H9 (cell line): ENCODE data around the gene MARCHF9. TPM values are rescaled to one million over a fixed set of nuclear protein-coding genes. Genes with fewer than 3 reads are reported as not detected.

ENCODE experiments used
- DNase-seq: peaks from one replicate; pipeline ENCODE4 v3.0.0-alpha.2; 2017
- H2AFZ ChIP-seq: one replicate; pipeline ENCODE4 v1.6.1; 2013; ENCODE audit warnings: mild to moderate bottlenecking, low read length, control low read depth, moderate library complexity
- H2AK5ac ChIP-seq: 2 replicates; pipeline ENCODE4 v1.6.1; 2013; ENCODE audit warnings: low read length, control low read depth, mixed read lengths; ENCODE audit not compliant: insufficient read length
- H2BK120ac ChIP-seq: one replicate; pipeline ENCODE4 v1.6.1; 2013; ENCODE audit warnings: low read depth, mild to moderate bottlenecking, low read length, control low read depth, inconsistent platforms; ENCODE audit not compliant: poor library complexity, severe bottlenecking
- H2BK12ac ChIP-seq: 2 replicates; pipeline ENCODE4 v1.6.1; 2013; ENCODE audit warnings: low read length, control low read depth, mixed read lengths, low read depth; ENCODE audit not compliant: insufficient read length
- H2BK15ac ChIP-seq: 2 replicates; pipeline ENCODE4 v1.6.1; 2013; ENCODE audit warnings: low read depth, low read length, control low read depth
- H2BK20ac ChIP-seq: one replicate; pipeline ENCODE4 v1.6.1; 2013; ENCODE audit warnings: low read depth, mild to moderate bottlenecking, low read length, control low read depth, inconsistent platforms; ENCODE audit not compliant: poor library complexity, severe bottlenecking
- H2BK5ac ChIP-seq: 2 replicates; pipeline ENCODE4 v1.6.1; 2013; ENCODE audit warnings: low read length, control low read depth, mixed read lengths; ENCODE audit not compliant: insufficient read length
- H3K14ac ChIP-seq: 2 replicates; pipeline ENCODE4 v1.6.1; 2013; ENCODE audit warnings: low read length, control low read depth; ENCODE audit not compliant: insufficient read depth
- H3K18ac ChIP-seq: 2 replicates; pipeline ENCODE4 v1.6.1; 2013; ENCODE audit warnings: low read depth, mild to moderate bottlenecking, mixed read lengths, low read length, control low read depth; ENCODE audit not compliant: insufficient read length
- H3K23ac ChIP-seq: 2 replicates; pipeline ENCODE4 v1.6.1; 2013; ENCODE audit warnings: low read length, control low read depth, mixed read lengths, low read depth; ENCODE audit not compliant: insufficient read length
- H3K23me2 ChIP-seq: 2 replicates; pipeline ENCODE4 v1.6.1; 2013; ENCODE audit warnings: low read depth, mild to moderate bottlenecking, mixed read lengths, low read length, control low read depth; ENCODE audit not compliant: insufficient read length, poor library complexity, severe bottlenecking
- H3K27ac ChIP-seq: 2 replicates; pipeline ENCODE4 v1.5.1; 2013; ENCODE audit warnings: low read length, control low read depth, mixed read lengths, low read depth; ENCODE audit not compliant: insufficient read length
- H3K27me3 ChIP-seq: 2 replicates; pipeline ENCODE4 v1.6.1; 2013; ENCODE audit warnings: low read length, control low read depth, inconsistent platforms; ENCODE audit not compliant: insufficient read depth
- H3K4ac ChIP-seq: 2 replicates; pipeline ENCODE4 v1.6.1; 2013; ENCODE audit warnings: low read depth, mild to moderate bottlenecking, control low read depth, inconsistent platforms, low read length, moderate library complexity
- H3K4me1 ChIP-seq: 2 replicates; pipeline ENCODE4 v1.6.1; 2013; ENCODE audit warnings: low read length, control low read depth, inconsistent platforms; ENCODE audit not compliant: insufficient read depth
- H3K4me2 ChIP-seq: 2 replicates; pipeline ENCODE4 v1.6.1; 2013; ENCODE audit warnings: low read length, control low read depth, mixed read lengths; ENCODE audit not compliant: insufficient read length, insufficient read depth
- H3K56ac ChIP-seq: 2 replicates; pipeline ENCODE4 v1.6.1; 2013; ENCODE audit warnings: low read depth, mild to moderate bottlenecking, mixed read lengths, low read length, control low read depth; ENCODE audit not compliant: insufficient read length
- H3K79me1 ChIP-seq: 2 replicates; pipeline ENCODE4 v1.6.1; 2013; ENCODE audit warnings: low read depth, mild to moderate bottlenecking, moderate library complexity, low read length, control low read depth, inconsistent platforms; ENCODE audit not compliant: insufficient read depth, poor library complexity, severe bottlenecking
- H3K79me2 ChIP-seq: 2 replicates; pipeline ENCODE4 v1.6.1; 2013; ENCODE audit warnings: low read length, control low read depth, inconsistent platforms; ENCODE audit not compliant: insufficient read depth
- H3K9ac ChIP-seq: 2 replicates; pipeline ENCODE4 v1.6.1; 2013; ENCODE audit warnings: low read length, control low read depth, mixed read lengths; ENCODE audit not compliant: insufficient read length; ENCODE audit errors: extremely low read depth
- H3K9me3 ChIP-seq: one replicate; pipeline ENCODE4 v1.6.1; 2013; ENCODE audit warnings: low read depth, low read length, inconsistent platforms; ENCODE audit not compliant: control insufficient read depth
- H3T11ph ChIP-seq: one replicate; pipeline ENCODE4 v1.6.1; 2013; ENCODE audit warnings: mild to moderate bottlenecking, low read length, control low read depth, inconsistent platforms
- H4K20me1 ChIP-seq: one replicate; pipeline ENCODE4 v1.6.1; 2013; ENCODE audit not compliant: control insufficient read depth, insufficient read length, insufficient read depth
- H4K5ac ChIP-seq: 2 replicates; pipeline ENCODE4 v1.6.1; 2013; ENCODE audit warnings: low read depth, mild to moderate bottlenecking, mixed read lengths, low read length, control low read depth; ENCODE audit not compliant: insufficient read length
- H4K8ac ChIP-seq: replicated peaks from 2 replicates; pipeline ENCODE4 v1.6.1; 2013; ENCODE audit warnings: low read length, control low read depth, mixed read lengths, low read depth; ENCODE audit not compliant: insufficient read length
- H4K91ac ChIP-seq: 2 replicates; pipeline ENCODE4 v1.6.1; 2013; ENCODE audit warnings: low read depth, mild to moderate bottlenecking, moderate library complexity, mixed read lengths, low read length, control low read depth; ENCODE audit not compliant: insufficient read length
- H3K27ac Mint-ChIP-seq, 3 experiments: 2 replicates in 2 of 3; 3 replicates in 1 of 3; pipeline ENCODE4 v1.8.0; 2020 to 2021; ENCODE audit warnings: mixed read lengths in 3 of 3, mild to moderate bottlenecking in 1 of 3, moderate library complexity in 1 of 3
- H3K27me3 Mint-ChIP-seq: 2 replicates; pipeline ENCODE4 v1.8.0; 2021; ENCODE audit warnings: low read depth, mild to moderate bottlenecking, moderate library complexity, mixed read lengths
- H3K36me3 Mint-ChIP-seq, 3 experiments: 2 replicates in 2 of 3; 3 replicates in 1 of 3; pipeline ENCODE4 v1.8.0; 2020 to 2021; ENCODE audit warnings: low read depth in 3 of 3, mixed read lengths in 3 of 3; ENCODE audit not compliant: insufficient read depth in 1 of 3
- H3K4me1 Mint-ChIP-seq, 2 experiments: 2 replicates each; pipeline ENCODE4 v1.8.0; 2020; ENCODE audit warnings: mixed read lengths in 2 of 2
- H3K4me3 Mint-ChIP-seq, 2 experiments: 2 replicates in 1 of 2; 3 replicates in 1 of 2; pipeline ENCODE4 v1.8.0; 2020 to 2021; ENCODE audit warnings: mild to moderate bottlenecking in 2 of 2, mixed read lengths in 2 of 2, moderate library complexity in 1 of 2
- H3K9me3 Mint-ChIP-seq, 2 experiments: 2 replicates in 1 of 2; 3 replicates in 1 of 2; pipeline ENCODE4 v1.8.0; 2020; ENCODE audit warnings: mild to moderate bottlenecking in 2 of 2, mixed read lengths in 2 of 2, moderate library complexity in 1 of 2
- CTCF ChIP-seq: fragments of 200-600 bp; sonication (generic); conservative IDR thresholded peaks from 3 replicates; pipeline ENCODE4 v1.8.0; 2021; ENCODE audit warnings: antibody characterized with exemption, mild to moderate bottlenecking
- WGBS: extraction: QIAGEN DNeasy Blood & Tissue Kit; methylation state at CpG from one replicate; pipeline ENCODE4 v1.1.7; 2013; ENCODE audit warnings: missing lambda C conversion rate, low lambda C conversion rate, mixed read lengths; ENCODE audit not compliant: insufficient read length; ENCODE audit errors: extremely low coverage; 5-methylcytosine and 5-hydroxymethylcytosine counted together
- total RNA-seq: library from RNA; stranded (reverse); gene quantifications from 2 replicates; pipeline ENCODE4 v1.2.1, GENCODE V29; 2021

MARCHF9 gene
- total RNA-seq, 1 experiment from 2014 or later: 20.5 TPM

DNA sequence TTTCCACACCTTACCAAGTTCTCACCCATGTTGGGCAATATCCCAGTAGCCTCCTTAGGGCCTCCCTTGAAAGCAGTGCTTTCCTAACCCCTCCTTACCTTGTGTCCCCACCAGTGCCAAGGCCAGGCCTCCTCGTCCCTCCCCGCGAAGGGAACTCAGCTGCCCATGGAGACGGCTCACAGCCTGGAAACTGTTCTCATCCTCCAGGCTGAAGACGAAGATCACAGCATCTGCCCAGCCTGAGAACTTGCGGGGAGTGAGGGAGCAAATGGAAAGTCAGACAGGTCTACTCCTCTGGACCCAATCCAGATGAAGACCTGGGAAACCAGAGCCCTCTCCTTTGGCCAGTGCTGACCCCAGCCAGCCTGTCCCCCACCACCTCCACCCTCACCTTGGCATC lies 21.0 kb upstream of the MARCHF9 start:
- Histone ChIP-seq H2BK20ac (no peak overlapping the region), H2BK5ac (no peak overlapping the region), H2AK5ac (no peak overlapping the region), H3K79me1 (no peaks in the 10 kb centered on the region), H3K14ac (no peak overlapping the region), H3K9ac (no peak overlapping the region), H4K20me1 (peaks cover 2% of the 10 kb centered on the region), H2BK120ac (no peak overlapping the region), H4K91ac (no peak overlapping the region), H3K9me3 (no peaks in the 10 kb centered on the region), H3K23me2 (peaks cover 13% of the 10 kb centered on the region), H3K4ac (no peak overlapping the region), H3K56ac (no peak overlapping the region), H3K18ac (no peak overlapping the region), H3K79me2 (no peaks in the 10 kb centered on the region), H3T11ph (no peak overlapping the region), H4K5ac (no peak overlapping the region), H3K4me1 (no peaks in the 10 kb centered on the region), H4K8ac (no peak overlapping the region), H3K27ac (no peak overlapping the region), H2AFZ (no peak overlapping the region), H2BK12ac (no peak overlapping the region), H3K27me3 (peaks cover 36% of the 10 kb centered on the region), H3K23ac (no peak overlapping the region), H2BK15ac (no peak overlapping the region), H3K4me2 (no peak overlapping the region)
- no peak overlapping the region for H3K27ac Mint-ChIP-seq
- H3K27me3 Mint-ChIP-seq: peaks cover 95% of the 10 kb centered on the region
- TF ChIP-seq CTCF: no peak
- no peaks in the 10 kb centered on the region; a peak in 1 of 7 replicates for H3K36me3 Mint-ChIP-seq
- H3K4me1 Mint-ChIP-seq: peaks cover 13 to 25% of the 10 kb centered on the region in 2 experiments
- WGBS: no CpG with 5 or more reads among the region's 6 CpGs
- no peaks in the 10 kb centered on the region; a peak in 1 of 5 replicates for H3K9me3 Mint-ChIP-seq
- no peak for DNase-seq
- peak overlapping the region in 1 of 2 experiments; percentile 12; a peak in 1 of 5 replicates for H3K4me3 Mint-ChIP-seq
